ENCODE measurements around the gene CRK.
A peak's percentile ranks its signal among the peaks of the same experiment; 100 is the strongest.

CRK gene

GRCh38 chr17:1455797-1456599 lies at the start of gene CRK:
Gene CRK (minus strand): TSS chr17:1456232. CDS start chr17:1456117, 115 bp downstream.
- peak within 1 kb of the TSS; percentile 94 for H3K4me3 ChIP-seq (ENCODE audit: low read depth, low read length)

- no peak overlapping the region for H3K4me3 ChIP-seq (ENCODE audit: low read depth, low read length)
Measured at GRCh38 chr17:1505586-1505985, 49.6 kb upstream of the CRK start.

DNA sequence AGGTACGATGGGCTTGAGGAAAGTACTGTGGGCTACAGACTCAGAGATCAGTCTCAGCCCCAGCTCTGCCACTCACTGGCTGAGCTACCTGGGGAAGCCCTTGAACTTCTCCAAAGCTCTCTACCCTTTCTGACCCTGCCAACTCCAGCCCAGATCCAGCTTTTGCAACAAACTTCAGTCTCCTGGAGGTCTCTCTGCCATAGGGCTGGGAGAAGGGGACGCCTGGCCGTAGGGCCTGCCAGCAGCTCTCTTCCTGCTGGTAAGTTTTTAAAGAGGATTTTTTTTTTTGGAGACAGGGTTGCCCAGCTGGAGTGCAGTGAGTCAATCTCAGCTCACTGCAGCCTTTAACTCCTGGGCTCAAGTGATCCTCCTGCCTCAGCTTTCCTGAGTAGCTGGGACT lies 48.8 kb upstream of the CRK start:
- no peak overlapping the region for H3K4me3 ChIP-seq (ENCODE audit: low read depth, low read length)

- no peak overlapping the region for H3K4me3 ChIP-seq (ENCODE audit: low read depth, low read length)
Measured at GRCh38 chr17:1503699-1504098, 47.7 kb upstream of the CRK start.

- no peak overlapping the region for H3K4me3 ChIP-seq (ENCODE audit: low read depth, low read length)
Measured at GRCh38 chr17:1498869-1499268, 42.8 kb upstream of the CRK start.

DNA sequence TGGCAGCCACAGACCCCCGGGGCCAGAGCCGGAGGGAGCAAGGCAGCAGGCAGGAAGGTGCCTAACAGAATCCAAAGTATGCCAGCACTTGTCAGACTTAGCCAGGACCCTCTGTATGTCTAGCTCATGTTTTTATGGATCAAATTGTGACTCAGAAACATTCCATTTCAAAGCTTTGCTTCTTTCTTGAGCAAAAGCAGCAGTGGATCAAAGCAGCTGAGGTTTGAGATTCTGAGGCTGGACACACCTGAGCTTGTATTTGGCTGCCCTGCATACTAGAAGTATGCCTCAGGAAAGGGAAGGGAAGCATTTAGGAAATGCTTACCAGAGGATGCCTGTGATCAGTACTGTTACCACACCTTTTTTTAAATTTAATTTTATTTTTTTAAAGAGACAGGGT lies 42.2 kb upstream of the CRK start:
- no peak overlapping the region for H3K4me3 ChIP-seq (ENCODE audit: low read depth, low read length)

- no peak overlapping the region for H3K4me3 ChIP-seq (ENCODE audit: low read depth, low read length)
Measured at GRCh38 chr17:1497831-1498230, 41.8 kb upstream of the CRK start.

GRCh38 chr17:1496869-1497268 lies 40.8 kb upstream of the CRK start:
- H3K4me3 ChIP-seq (ENCODE audit: low read depth, low read length): no peak overlapping the region

GRCh38 chr17:1495265-1495989 lies 39.4 kb upstream of the CRK start:
- H3K4me3 ChIP-seq (ENCODE audit: low read depth, low read length): no peak overlapping the region

- no peak overlapping the region for H3K4me3 ChIP-seq (ENCODE audit: low read depth, low read length)
Measured at GRCh38 chr17:1494736-1495253, 38.8 kb upstream of the CRK start.

DNA sequence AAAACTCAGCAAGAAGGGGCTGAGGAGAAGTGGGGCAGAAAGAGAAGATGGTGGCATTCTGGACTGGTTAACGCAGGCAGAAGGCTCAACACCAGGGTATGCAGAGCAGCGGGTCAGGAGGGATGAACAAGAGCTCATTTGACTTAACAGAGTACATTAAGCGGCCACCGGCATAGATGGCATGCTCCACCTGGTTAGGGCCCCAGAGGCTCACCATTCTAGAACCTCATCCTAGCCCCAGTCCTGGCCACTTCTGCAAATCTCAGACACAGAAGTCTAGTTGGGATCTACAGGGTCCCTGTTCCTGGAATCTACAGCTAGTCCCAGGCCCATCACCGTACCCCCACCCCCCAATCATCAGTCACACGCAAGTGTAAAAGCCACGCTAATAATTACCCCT lies 38.2 kb upstream of the CRK start:
- no peak overlapping the region for H3K4me3 ChIP-seq (ENCODE audit: low read depth, low read length)

DNA sequence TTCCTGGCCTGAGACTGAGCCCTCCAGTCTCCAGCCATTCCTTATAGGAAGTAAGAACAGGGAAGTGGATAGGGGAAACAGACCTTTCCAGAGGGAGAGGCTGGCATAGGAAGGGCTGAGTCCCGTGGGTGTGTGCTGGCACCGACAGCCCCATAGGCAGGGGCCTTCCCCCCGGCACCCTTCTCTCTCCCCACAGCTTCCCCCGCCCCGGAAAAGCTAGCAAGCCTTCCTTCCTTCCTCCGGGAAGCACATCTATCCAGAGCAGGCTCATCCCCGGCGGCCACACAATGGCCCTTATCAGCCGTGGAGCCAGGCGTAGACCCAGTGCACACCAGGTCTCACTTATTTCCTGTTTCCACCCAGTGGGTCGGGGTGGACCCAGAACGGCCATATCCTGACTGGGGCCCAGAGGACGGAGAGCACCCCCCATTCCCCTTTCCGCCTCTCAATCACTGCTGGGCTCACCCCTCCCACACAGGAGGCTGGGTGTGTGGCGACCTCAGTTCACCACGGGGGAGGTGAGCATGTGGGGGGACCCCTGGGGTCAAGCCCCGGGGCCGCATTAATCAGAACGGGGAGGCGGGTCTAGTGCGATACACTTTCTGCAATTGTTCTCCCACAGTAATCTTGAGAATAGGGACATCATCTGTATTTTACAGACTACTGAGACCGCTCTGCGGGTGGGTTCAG lies 37.4 kb upstream of the CRK start:
- H3K4me3 ChIP-seq (ENCODE audit: low read depth, low read length): no peak overlapping the region

DNA sequence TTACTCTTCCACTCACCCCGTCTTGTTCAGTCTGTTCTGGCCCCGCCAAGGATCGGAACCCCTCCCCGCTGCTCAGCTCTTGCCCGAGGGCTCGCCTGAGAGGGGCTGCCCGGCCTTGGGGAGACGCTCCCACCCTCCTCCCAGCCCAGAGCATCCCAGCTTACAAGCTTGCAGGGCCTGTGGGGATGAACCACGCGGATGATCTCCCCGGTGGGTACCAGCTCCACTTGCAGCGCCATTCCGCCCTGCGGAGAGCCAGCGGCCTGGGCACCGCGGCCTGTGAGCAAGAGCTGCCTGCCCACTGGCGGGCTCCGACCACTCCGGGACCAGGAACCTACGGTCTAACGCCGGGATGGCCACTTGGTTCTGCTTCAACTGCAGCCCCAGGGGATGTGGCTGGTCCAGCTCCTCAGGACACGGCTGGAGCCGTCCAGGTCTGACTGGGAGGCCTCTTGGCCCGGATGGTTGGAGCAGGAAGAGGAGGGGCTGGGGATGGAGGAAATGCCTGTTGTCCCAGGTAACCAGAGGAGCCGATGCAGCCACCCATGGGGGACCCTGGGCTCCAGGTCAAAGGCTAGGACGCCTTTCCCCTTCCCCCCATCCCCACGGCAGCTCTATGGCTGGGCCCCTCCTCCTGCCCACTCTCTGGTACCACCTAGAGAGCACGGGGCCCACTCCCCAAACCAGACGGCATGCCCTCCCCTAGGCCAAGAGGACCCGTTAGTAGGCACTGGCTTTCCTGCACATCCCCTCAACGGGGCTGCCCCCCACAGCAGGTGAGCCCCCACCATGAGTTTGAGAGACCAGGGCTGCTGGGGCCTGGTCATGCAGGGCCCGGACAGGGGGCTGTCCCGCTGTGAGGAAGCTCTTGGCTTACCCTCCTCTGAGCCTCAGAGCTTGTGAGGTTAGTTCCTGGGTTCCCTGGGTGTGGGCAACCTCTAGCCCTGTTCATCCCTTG lies 36.5 kb upstream of the CRK start, which contains the start of gene MYO1C:
Gene MYO1C, minus strand, starts transcription at position 438 of the 958 bp plus-strand sequence. Its CDS starts 199 bp downstream, at position 239.
- H3K4me3 ChIP-seq (ENCODE audit: low read depth, low read length): peak within 1 kb of the TSS; percentile 61

DNA sequence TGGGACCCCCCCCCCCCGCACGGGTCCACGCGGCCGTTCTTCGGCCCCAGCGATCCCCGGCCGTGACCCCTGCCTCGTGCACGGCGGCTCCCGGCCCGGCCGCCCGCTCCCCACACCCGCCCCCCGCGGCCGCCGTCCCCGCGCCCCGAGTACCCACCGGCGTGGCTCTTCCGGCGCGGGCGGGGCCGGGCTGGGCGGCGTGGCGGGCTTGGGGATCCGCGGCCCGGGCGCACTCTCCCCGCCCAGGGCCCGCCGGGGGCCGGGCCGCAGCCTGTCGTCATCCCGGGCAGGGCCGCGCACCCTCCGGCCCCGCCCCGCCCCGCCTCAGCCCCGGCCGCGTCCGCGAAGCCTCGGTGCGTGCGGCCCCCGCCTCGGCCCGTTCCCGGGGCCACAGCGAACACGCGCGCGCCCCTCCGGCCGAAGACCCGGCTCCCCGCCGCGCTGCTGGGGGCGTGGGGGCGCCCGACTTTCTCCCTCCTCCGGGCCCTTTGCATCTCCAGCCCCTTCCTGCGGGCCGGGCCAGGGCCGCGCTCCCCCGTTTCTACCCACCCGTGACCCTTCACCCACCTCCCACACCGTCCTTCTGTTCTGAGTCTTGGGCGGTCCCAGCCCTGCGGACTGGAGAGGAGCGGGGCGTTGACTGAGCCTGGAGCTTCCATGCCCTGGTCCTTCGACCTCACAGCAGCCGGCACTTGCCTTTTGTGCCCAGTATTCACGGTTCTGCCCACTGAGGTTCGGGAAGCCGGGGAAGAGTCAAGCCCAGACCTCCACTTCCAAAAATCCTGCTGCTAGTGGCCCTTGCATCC lies 35.6 kb upstream of the CRK start:
- peak overlapping the region; percentile 63 for H3K4me3 ChIP-seq (ENCODE audit: low read depth, low read length)

- peak overlapping the region; percentile 63 for H3K4me3 ChIP-seq (ENCODE audit: low read depth, low read length)
Measured at GRCh38 chr17:1490643-1491442, 34.8 kb upstream of the CRK start.

DNA sequence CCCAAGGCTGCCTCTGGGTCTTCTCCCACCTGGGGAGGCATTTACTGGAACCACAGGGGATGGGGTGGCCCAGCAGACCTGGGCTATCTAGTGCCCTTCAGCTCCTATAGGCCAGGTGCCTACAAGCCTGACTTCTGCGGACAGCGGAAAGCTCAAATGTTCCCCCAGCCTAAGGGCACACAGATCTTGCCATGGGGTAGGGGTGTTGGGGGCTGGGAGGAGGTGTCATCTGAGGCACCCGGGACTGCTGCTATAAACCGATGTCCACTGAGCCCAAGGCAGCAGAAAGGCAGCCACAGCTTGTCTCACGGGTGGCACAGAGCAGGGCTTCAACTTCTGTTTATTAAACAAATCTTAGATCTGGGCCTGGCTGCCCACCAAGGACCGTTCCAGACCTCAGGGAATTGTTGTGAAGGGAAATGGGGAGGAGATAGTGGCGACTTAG lies 32.8 kb upstream of the CRK start:
- no peak overlapping the region for H3K4me3 ChIP-seq (ENCODE audit: low read depth, low read length)

- H3K4me3 ChIP-seq (ENCODE audit: low read depth, low read length): peak overlapping the region; percentile 37
Measured at GRCh38 chr17:1487939-1488825, 32.1 kb upstream of the CRK start.
